GM13977 (cell line): ENCODE data around the gene ARID3C.

Source experiments
- DNase-seq: peaks from one replicate; pipeline ENCODE4 v3.0.0; 2012; ENCODE audit warnings: low spot score
- in situ Hi-C: fragments of 300-500 bp; cut with MboI; formaldehyde crosslinking; loops from one replicate; pipeline ENCODE4 v1.12.0; 2022; ENCODE audit warnings: low sequenced_read_pairs, low pct_unique_long_range_greater_than_20kb, mixed read lengths, inconsistent platforms; ENCODE audit not compliant: unreplicated experiment
- TF ChIP-seq, protein P1 (sequence below): IDR thresholded peaks from 2 replicates; pipeline ENCODE4 v1.5.1; 2012; ENCODE audit warnings: mild to moderate bottlenecking, control low read depth; ENCODE audit not compliant: insufficient read depth; ENCODE audit errors: extremely low read depth, missing control alignments

ARID3C gene

GRCh38 chr9:34665381-34666250 is 36.8 kb upstream of the ARID3C start:
- in situ Hi-C loops = no loop called here
- TF ChIP-seq, protein P1, sequence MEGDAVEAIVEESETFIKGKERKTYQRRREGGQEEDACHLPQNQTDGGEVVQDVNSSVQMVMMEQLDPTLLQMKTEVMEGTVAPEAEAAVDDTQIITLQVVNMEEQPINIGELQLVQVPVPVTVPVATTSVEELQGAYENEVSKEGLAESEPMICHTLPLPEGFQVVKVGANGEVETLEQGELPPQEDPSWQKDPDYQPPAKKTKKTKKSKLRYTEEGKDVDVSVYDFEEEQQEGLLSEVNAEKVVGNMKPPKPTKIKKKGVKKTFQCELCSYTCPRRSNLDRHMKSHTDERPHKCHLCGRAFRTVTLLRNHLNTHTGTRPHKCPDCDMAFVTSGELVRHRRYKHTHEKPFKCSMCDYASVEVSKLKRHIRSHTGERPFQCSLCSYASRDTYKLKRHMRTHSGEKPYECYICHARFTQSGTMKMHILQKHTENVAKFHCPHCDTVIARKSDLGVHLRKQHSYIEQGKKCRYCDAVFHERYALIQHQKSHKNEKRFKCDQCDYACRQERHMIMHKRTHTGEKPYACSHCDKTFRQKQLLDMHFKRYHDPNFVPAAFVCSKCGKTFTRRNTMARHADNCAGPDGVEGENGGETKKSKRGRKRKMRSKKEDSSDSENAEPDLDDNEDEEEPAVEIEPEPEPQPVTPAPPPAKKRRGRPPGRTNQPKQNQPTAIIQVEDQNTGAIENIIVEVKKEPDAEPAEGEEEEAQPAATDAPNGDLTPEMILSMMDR = no peak

DNA sequence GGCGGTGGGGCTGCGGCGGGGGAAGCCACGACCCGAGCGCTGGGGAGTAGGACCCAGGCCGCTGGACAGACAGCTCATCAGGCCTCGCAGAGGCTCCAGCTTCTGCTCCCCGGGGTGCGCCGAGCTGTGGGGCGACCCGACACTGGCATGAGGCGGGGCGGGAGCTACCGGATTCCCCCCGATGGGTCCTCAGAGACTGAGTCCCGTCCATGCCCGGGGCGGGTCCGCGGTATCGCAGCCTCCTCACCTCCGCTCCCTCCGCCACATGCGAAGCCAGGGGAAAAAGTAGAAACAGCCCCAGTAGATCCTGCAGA is 36.2 kb upstream of the ARID3C start:
- TF ChIP-seq, protein P1 = no peak
- no peak for DNase-seq
- in situ Hi-C loops = no loop called here

More at GRCh38 chr9:34665381-34666250, 36.8 kb upstream of the ARID3C start:
- peak; percentile 92 for DNase-seq

DNA sequence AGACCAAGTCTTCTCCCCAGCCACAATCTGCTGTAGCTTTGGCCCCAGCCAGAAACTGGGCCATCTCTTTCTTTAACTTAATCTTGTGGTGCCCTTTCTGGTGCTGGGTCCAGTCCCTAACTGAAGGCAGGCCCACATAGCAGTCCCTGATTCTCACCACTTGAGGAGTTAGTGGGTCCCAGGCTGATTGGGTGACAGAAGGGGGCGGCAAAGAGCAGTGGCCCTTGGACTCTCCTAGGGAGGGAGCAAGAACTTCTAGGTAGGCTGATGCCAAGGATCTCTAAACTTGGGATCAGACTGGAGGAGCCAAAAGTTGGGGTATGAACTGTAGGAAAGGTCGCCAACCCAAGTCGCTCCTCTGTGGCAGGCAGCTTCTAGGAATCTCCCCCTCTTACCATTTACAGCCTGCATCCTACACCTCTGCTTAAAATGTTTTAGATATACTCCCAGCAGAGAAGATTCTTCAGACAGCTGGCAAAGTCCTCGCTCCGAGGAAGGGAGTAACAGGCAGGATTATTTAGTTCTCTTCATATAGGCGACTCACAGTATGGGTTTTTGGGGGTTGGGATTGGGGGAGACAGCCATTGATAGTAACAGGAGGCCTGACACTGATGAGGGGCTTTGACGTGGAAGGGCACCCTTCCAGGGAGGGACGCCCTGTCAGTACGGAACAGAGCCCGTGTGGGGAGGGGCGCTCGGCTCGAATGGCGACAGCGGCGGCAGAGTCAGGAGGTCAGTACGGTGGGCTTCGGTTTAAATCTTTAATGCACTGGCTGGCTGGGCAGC is 35.6 kb upstream of the ARID3C start:
- DNase-seq = peak; percentile 73
- TF ChIP-seq, protein P1 = peak; percentile 78
- in situ Hi-C loops = no loop called here

- in situ Hi-C loops = no loop called here
- no peak for DNase-seq
- TF ChIP-seq, protein P1 = no peak
These were observed 34.4 kb upstream of the ARID3C start for GRCh38 chr9:34663303-34663605.

- TF ChIP-seq, protein P1 = no peak
- in situ Hi-C loops = no loop called here
- no peak for DNase-seq
These were observed 33.8 kb upstream of the ARID3C start, which contains the start of gene CCL27 for GRCh38 chr9:34662526-34663302. TSS of gene CCL27 (minus strand) at chr9:34662657. CDS start at chr9:34662633, 24 bp downstream.

DNA sequence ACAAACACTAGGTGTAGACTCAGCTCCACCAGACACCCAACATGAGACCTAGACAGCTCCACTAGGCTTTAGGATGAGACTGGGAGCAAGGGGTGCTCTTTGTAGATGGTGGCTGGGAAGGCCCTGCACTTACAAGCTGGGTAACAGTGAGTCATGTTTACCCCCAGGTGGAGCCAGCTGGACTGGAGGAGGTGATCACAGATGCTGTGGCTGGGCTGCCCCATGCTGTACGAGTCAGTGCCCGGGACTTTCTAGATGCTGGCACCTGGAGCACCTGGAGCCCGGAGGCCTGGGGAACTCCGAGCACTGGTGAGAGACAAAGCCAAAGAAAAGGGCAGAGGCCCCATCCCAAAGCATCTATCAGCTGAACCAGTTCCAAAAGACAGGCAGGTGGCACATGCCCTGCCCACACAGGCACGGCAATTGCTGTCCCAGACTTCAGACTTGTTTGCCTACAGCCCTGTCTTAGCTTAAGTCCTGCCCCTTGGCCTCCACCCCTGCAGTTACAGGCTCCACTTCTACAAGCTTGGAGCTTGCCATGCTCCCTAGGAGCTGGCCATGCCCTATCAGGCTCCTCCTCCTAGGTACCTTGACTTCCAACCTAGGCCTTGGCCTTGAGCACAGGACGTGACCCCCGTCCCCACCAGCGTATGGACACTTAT is 30.9 kb upstream of the ARID3C start:
- DNase-seq = no peak
- in situ Hi-C loops = no loop called here
- TF ChIP-seq, protein P1 = no peak
